Glutamatergic neuron (in vitro differentiated cells): ENCODE results near the gene STPG3. TPM values are rescaled to one million over a fixed set of nuclear protein-coding genes. Genes with fewer than 3 reads are reported as not detected.

Experiments
- DNase-seq: peaks from one replicate; pipeline ENCODE4 v3.0.0; 2022
- H3K27ac Mint-ChIP-seq: one replicate; pipeline ENCODE4 v1.8.0; 2020; ENCODE audit warnings: mild to moderate bottlenecking, mixed read lengths, inconsistent platforms; ENCODE audit not compliant: unreplicated experiment
- H3K27me3 Mint-ChIP-seq: one replicate; pipeline ENCODE4 v1.8.0; 2020; ENCODE audit warnings: mild to moderate bottlenecking, moderate library complexity, mixed read lengths, inconsistent platforms; ENCODE audit not compliant: unreplicated experiment
- H3K36me3 Mint-ChIP-seq: one replicate; pipeline ENCODE4 v1.8.0; 2020; ENCODE audit warnings: mild to moderate bottlenecking, mixed read lengths, inconsistent platforms; ENCODE audit not compliant: unreplicated experiment
- H3K4me1 Mint-ChIP-seq: one replicate; pipeline ENCODE4 v1.8.0; 2020; ENCODE audit warnings: mild to moderate bottlenecking, low read depth, mixed read lengths, inconsistent platforms; ENCODE audit not compliant: unreplicated experiment
- H3K4me3 Mint-ChIP-seq: one replicate; pipeline ENCODE4 v1.8.0; 2020; ENCODE audit warnings: mild to moderate bottlenecking, mixed read lengths, inconsistent platforms; ENCODE audit not compliant: unreplicated experiment
- H3K9me3 Mint-ChIP-seq: one replicate; pipeline ENCODE4 v1.8.0; 2020; ENCODE audit warnings: mild to moderate bottlenecking, moderate library complexity, mixed read lengths, inconsistent platforms; ENCODE audit not compliant: unreplicated experiment
- total RNA-seq: library from RNA; stranded (reverse); fragmentation: NEBNext Ultra II Directional; extraction: Animal tissue kit (Norgen Biotek cat#: 25700); gene quantifications from one replicate; pipeline ENCODE4 v1.2.1, GENCODE V29; 2021; ENCODE audit not compliant: unreplicated experiment
- TF ChIP-seq, protein P1 (sequence below): fragments of 200-600 bp; sonication (generic); IDR thresholded peaks from one replicate; pipeline ENCODE4 v1.5.0; 2021; ENCODE audit not compliant: partially characterized antibody, unreplicated experiment

Gene STPG3
- total RNA-seq, 1 donor from 2014 or later: not detected

DNA sequence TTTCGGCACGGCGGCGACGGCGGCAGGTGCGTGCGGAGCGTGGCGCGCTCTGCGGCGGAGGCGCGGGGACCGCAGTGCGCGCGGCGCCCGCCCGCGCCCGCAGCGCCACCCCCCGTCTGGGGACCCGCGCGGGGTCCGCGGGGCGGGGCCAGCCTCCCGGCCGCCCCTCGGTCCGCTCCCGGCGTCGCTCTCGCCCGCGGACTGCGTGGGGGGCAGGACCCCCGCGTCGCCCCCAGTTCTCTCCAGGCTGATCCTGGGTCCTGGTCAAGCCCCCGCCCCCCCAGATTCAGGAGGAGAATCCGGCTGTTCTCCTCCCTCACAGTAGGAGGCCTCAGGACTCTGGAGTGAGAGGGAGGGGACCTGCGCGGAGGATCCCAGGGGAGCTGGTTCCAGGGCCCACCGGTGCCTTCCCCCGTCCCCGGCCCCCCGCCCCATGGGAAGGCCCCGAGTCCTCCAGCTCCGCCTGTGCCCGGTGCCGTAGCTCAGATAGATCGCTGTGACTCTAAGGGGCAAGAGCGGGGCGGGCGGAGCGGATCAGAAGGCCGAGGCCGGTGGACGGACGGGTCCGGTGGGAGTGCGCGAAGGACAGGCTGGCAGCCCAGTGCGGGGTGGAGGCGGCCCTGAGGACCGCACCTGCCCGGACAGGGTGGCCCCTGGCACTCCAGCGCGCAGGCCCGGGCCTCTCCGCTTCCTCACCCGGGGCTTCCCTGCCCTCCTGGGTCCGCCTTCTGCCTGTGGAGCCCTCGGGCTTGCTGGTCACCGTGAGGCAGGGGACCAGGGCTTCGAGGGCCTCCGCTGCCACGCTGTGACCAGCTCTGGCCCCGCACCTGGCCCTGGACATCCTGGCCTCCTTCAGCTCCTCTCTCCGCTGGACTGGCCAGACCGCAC, 28.7 kb upstream of the STPG3 start, which contains the start of gene RNF208:
TSS of gene RNF208 (minus strand) at position 51 of the 888 bp plus-strand sequence. CDS start 1,028 bp downstream, outside the sequence.
- Mint-ChIP-seq H3K9me3 (peaks cover 6% of the 10 kb centered on the region), H3K27ac (peak within 1 kb of the TSS; percentile 17), H3K27me3 (peaks cover 4% of the 10 kb centered on the region), H3K4me3 (peak within 1 kb of the TSS; percentile 88), H3K36me3 (no peaks in the 10 kb centered on the region), H3K4me1 (peaks cover 3% of the 10 kb centered on the region)
- DNase-seq: peak; percentile 57
- TF ChIP-seq, protein P1, sequence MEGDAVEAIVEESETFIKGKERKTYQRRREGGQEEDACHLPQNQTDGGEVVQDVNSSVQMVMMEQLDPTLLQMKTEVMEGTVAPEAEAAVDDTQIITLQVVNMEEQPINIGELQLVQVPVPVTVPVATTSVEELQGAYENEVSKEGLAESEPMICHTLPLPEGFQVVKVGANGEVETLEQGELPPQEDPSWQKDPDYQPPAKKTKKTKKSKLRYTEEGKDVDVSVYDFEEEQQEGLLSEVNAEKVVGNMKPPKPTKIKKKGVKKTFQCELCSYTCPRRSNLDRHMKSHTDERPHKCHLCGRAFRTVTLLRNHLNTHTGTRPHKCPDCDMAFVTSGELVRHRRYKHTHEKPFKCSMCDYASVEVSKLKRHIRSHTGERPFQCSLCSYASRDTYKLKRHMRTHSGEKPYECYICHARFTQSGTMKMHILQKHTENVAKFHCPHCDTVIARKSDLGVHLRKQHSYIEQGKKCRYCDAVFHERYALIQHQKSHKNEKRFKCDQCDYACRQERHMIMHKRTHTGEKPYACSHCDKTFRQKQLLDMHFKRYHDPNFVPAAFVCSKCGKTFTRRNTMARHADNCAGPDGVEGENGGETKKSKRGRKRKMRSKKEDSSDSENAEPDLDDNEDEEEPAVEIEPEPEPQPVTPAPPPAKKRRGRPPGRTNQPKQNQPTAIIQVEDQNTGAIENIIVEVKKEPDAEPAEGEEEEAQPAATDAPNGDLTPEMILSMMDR: no peak

DNA sequence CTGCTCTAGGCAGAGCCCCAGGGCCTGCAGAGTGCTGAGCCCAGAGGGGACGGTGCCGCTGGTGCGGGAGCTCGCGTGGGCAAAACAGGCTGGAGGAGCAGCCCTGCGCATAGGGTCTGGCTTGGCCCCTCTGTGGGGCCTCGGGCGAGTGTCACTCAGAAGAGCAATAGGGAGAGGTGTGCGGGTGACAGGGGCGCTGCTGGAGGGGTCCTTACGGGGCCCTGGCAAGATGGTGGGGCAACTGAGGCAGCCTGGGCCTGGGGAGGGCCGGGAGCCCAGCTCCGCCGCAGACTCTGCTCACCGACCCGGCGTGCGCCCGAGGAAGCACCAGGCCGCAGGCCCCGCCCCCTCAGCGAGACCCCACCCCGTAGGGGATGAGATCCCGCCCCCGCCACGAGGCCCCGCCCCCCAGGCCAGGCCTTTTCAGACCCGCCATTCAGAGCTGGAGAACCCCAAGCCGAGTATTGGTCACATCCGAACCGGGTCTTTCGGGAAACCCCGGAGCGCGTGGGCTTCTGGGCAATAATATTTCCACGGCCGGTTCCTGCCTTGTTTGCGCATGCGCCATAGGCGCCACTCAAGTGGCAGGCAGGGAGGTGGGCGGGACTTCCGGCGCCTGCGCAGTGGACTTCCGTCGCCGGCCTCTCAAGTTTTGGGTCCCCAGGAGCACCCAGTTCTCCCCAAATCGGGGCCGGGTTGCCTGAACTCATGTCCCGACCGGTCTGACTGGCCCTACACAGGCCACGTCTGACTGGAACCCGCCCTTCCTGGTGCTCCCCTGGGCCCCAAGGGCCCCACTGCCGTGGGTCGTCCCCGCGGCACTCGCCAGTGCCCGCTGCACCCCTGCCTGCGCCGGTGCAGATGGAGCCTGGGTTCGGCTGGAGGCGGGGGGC, 27.8 kb upstream of the STPG3 start:
- peaks cover 4% of the 10 kb centered on the region for H3K4me1 Mint-ChIP-seq
- H3K36me3 Mint-ChIP-seq: no peaks in the 10 kb centered on the region
- peaks cover 4% of the 10 kb centered on the region for H3K27me3 Mint-ChIP-seq
- peak overlapping the region; percentile 88 for H3K4me3 Mint-ChIP-seq
- peak overlapping the region; percentile 17 for H3K27ac Mint-ChIP-seq
- peak; percentile 94 for DNase-seq
- H3K9me3 Mint-ChIP-seq: peaks cover 6% of the 10 kb centered on the region
- TF ChIP-seq, protein P1: no peak

DNA sequence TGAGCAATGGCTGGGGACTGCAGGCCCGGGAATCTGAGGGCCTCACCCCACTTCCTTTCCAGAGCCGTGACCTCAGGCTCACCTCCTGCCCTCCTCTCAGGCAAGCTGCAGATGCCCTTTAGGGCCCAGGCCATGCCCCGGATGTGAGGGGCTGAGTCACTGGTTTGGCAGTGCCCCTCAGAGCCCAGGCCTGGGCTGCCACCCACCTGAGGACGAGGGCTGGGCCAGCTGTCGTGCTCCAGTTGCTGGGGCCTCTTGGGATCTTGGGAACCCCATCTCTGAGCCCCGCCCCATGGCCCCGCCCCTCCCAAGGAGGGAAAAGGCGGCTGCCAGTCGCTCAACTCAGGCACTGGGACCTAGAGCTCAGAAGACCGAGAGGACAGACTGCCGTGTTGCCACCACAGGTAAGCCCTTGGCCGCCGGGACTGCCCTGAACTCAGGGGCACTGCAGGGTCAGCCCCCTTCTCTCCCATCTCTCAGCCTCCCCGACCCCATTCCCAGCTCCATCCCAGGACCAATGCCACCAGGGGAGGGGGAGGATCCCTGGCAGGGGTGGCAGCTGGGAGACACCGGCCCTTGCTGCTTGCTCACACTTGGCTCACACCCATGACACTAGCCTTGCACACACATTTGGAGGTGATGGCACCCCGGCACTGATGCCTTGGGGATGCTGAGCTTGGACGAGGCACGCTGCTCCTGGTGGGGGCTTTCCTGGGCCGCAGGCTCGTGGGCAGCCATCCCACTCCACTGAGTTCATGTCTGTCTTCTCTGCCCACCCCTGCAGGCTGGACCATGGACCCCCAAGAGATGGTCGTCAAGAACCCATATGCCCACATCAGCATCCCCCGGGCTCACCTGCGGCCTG, 26.0 kb upstream of the STPG3 start, which contains the start of gene CYSRT1:
TSS of gene CYSRT1 (plus strand) at position 345 of the 865 bp plus-strand sequence. CDS start at position 793, 448 bp downstream.
- peak within 1 kb of the TSS; percentile 63 for H3K4me3 Mint-ChIP-seq
- H3K27ac Mint-ChIP-seq: no peak within 1 kb of the TSS
- no peaks in the 10 kb centered on the region for H3K9me3 Mint-ChIP-seq
- TF ChIP-seq, protein P1: no peak
- no peaks in the 10 kb centered on the region for H3K36me3 Mint-ChIP-seq
- no peak for DNase-seq
- H3K27me3 Mint-ChIP-seq: peaks cover 2% of the 10 kb centered on the region
- H3K4me1 Mint-ChIP-seq: peaks cover 2% of the 10 kb centered on the region

DNA sequence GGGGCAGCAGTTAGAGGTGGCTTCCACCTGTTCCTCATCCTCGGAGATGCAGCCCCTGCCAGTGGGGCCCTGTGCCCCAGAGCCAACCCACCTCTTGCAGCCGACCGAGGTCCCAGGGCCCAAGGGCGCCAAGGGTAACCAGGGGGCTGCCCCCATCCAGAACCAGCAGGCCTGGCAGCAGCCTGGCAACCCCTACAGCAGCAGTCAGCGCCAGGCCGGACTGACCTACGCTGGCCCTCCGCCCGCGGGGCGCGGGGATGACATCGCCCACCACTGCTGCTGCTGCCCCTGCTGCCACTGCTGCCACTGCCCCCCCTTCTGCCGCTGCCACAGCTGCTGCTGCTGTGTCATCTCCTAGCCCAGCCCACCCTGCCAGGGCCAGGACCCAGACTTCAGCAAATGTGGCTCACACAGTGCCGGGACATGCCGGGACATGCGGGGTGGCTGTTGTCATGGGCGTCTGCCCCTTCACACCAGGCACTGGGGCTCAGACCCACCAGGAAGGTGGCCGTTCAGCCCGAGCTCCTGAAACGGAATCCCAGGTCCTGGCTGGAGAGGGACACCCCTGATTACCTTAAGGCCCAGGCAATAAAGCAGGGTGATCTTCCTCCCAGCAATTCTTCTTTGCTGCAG, 25.3 kb upstream of the STPG3 start:
- Mint-ChIP-seq H3K4me3 (no peak overlapping the region), H3K9me3 (no peaks in the 10 kb centered on the region), H3K27me3 (peaks cover 2% of the 10 kb centered on the region), H3K27ac (no peak overlapping the region), H3K4me1 (peaks cover 2% of the 10 kb centered on the region), H3K36me3 (no peaks in the 10 kb centered on the region)
- DNase-seq: no peak
- TF ChIP-seq, protein P1: no peak
